ENCODE data around the gene HES7. TPM values are rescaled to one million over a fixed set of nuclear protein-coding genes. Genes with fewer than 3 reads are reported as not detected.
"Not testable (repeated sequence)": the region's sequence is repeated elsewhere in the genome, so short reads cannot be mapped to it uniquely, and the experiment has no call there.

Gene HES7
- total RNA-seq, 1 donor from 2014 or later = under 0.01 TPM

- no peaks in the 10 kb centered on the region for H3K4me1 ChIP-seq (ENCODE audit: control insufficient read depth in 3 of 3, insufficient read depth in 3 of 3, low read length in 3 of 3)
- no peaks in the 10 kb centered on the region for H3K9me3 ChIP-seq (ENCODE audit: control insufficient read depth in 3 of 3, low read length in 3 of 3)
- H3K27me3 ChIP-seq (ENCODE audit: control insufficient read depth in 3 of 3, insufficient read depth in 3 of 3, low read length in 3 of 3) = peaks cover 32 to 58% (median 51%) of the 10 kb centered on the region in 3 donors
- H3K36me3 ChIP-seq (ENCODE audit: control insufficient read depth in 3 of 3, insufficient read depth in 3 of 3, low read length in 3 of 3) = no peaks in the 10 kb centered on the region
- H3K9ac ChIP-seq (ENCODE audit: low read depth in 1 of 3, low read length in 3 of 3) = no peak within 1 kb of the TSS
- H3K27ac ChIP-seq (ENCODE audit: low read depth, low read length) = no peak within 1 kb of the TSS
- no peak within 1 kb of the TSS for H3K4me3 ChIP-seq (ENCODE audit: low read length in 3 of 3)
These were observed 36.6 kb downstream of the HES7 start, which contains the start of gene ALOX12B for GRCh38 chr17:8087075-8087951. Gene ALOX12B, minus strand, starts transcription at chr17:8087716. Its CDS starts 274 bp downstream, at chr17:8087442.

GRCh38 chr17:8084250-8084649 lies 39.7 kb downstream of the HES7 start:
- Histone ChIP-seq H3K9ac (ENCODE audit: low read depth in 1 of 3, low read length in 3 of 3) (no peak overlapping the region), H3K27ac (ENCODE audit: low read depth, low read length) (no peak overlapping the region), H3K4me1 (ENCODE audit: control insufficient read depth in 3 of 3, insufficient read depth in 3 of 3, low read length in 3 of 3) (peaks cover 5 to 13% (median 9%) of the 10 kb centered on the region in 3 donors), H3K36me3 (ENCODE audit: control insufficient read depth in 3 of 3, insufficient read depth in 3 of 3, low read length in 3 of 3) (no peaks in the 10 kb centered on the region), H3K9me3 (ENCODE audit: control insufficient read depth in 3 of 3, low read length in 3 of 3) (no peaks in the 10 kb centered on the region), H3K4me3 (ENCODE audit: low read length in 3 of 3) (no peak overlapping the region), H3K27me3 (ENCODE audit: control insufficient read depth in 3 of 3, insufficient read depth in 3 of 3, low read length in 3 of 3) (peaks cover 19 to 57% (median 50%) of the 10 kb centered on the region in 3 donors)

- Histone ChIP-seq H3K36me3 (ENCODE audit: control insufficient read depth in 3 of 3, insufficient read depth in 3 of 3, low read length in 3 of 3) (no peaks in the 10 kb centered on the region), H3K4me3 (ENCODE audit: low read length in 3 of 3) (no peak overlapping the region), H3K27me3 (ENCODE audit: control insufficient read depth in 3 of 3, insufficient read depth in 3 of 3, low read length in 3 of 3) (peaks cover 32 to 65% (median 58%) of the 10 kb centered on the region in 3 donors), H3K9me3 (ENCODE audit: control insufficient read depth in 3 of 3, low read length in 3 of 3) (no peaks in the 10 kb centered on the region), H3K4me1 (ENCODE audit: control insufficient read depth in 3 of 3, insufficient read depth in 3 of 3, low read length in 3 of 3) (peaks cover 5 to 15% (median 10%) of the 10 kb centered on the region in 3 donors), H3K9ac (ENCODE audit: low read depth in 1 of 3, low read length in 3 of 3) (no peak overlapping the region), H3K27ac (ENCODE audit: low read depth, low read length) (no peak overlapping the region)
These were observed 41.6 kb downstream of the HES7 start for GRCh38 chr17:8082292-8082691.

- H3K27me3 ChIP-seq (ENCODE audit: control insufficient read depth in 3 of 3, insufficient read depth in 3 of 3, low read length in 3 of 3) = peaks cover 36 to 66% (median 62%) of the 10 kb centered on the region in 3 donors
- no peak overlapping the region for H3K4me3 ChIP-seq (ENCODE audit: low read length in 3 of 3)
- no peak overlapping the region for H3K27ac ChIP-seq (ENCODE audit: low read depth, low read length)
- peaks cover 5 to 15% (median 10%) of the 10 kb centered on the region in 3 donors for H3K4me1 ChIP-seq (ENCODE audit: control insufficient read depth in 3 of 3, insufficient read depth in 3 of 3, low read length in 3 of 3)
- H3K36me3 ChIP-seq (ENCODE audit: control insufficient read depth in 3 of 3, insufficient read depth in 3 of 3, low read length in 3 of 3) = no peaks in the 10 kb centered on the region
- H3K9me3 ChIP-seq (ENCODE audit: control insufficient read depth in 3 of 3, low read length in 3 of 3) = no peaks in the 10 kb centered on the region
- H3K9ac ChIP-seq (ENCODE audit: low read depth in 1 of 3, low read length in 3 of 3) = no peak overlapping the region
These were observed 42.0 kb downstream of the HES7 start for GRCh38 chr17:8081876-8082275.

GRCh38 chr17:8080799-8081219 lies 43.1 kb downstream of the HES7 start:
- H3K9ac ChIP-seq (ENCODE audit: low read depth in 1 of 3, low read length in 3 of 3) = no peak overlapping the region
- H3K4me3 ChIP-seq (ENCODE audit: low read length in 3 of 3) = no peak overlapping the region
- no peak overlapping the region for H3K27ac ChIP-seq (ENCODE audit: low read depth, low read length)
- no peaks in the 10 kb centered on the region for H3K9me3 ChIP-seq (ENCODE audit: control insufficient read depth in 3 of 3, low read length in 3 of 3)
- H3K27me3 ChIP-seq (ENCODE audit: control insufficient read depth in 3 of 3, insufficient read depth in 3 of 3, low read length in 3 of 3) = peaks cover 43 to 68% (median 63%) of the 10 kb centered on the region in 3 donors
- no peaks in the 10 kb centered on the region for H3K36me3 ChIP-seq (ENCODE audit: control insufficient read depth in 3 of 3, insufficient read depth in 3 of 3, low read length in 3 of 3)
- H3K4me1 ChIP-seq (ENCODE audit: control insufficient read depth in 3 of 3, insufficient read depth in 3 of 3, low read length in 3 of 3) = peaks cover 5 to 15% (median 10%) of the 10 kb centered on the region in 3 donors

- H3K9ac ChIP-seq (ENCODE audit: low read depth in 1 of 3, low read length in 3 of 3) = peak overlapping the region in 2 of 3 donors; percentile 50 to 51
These were observed 43.6 kb downstream of the HES7 start for GRCh38 chr17:8080208-8080798.

GRCh38 chr17:8079291-8080207 lies 44.4 kb downstream of the HES7 start:
- Histone ChIP-seq H3K36me3 (ENCODE audit: control insufficient read depth in 3 of 3, insufficient read depth in 3 of 3, low read length in 3 of 3) (no peaks in the 10 kb centered on the region), H3K27ac (ENCODE audit: low read depth, low read length) (no peak overlapping the region), H3K9me3 (ENCODE audit: control insufficient read depth in 3 of 3, low read length in 3 of 3) (no peaks in the 10 kb centered on the region), H3K9ac (ENCODE audit: low read depth in 1 of 3, low read length in 3 of 3) (peak overlapping the region; percentile 27 to 68 (median 51)), H3K27me3 (ENCODE audit: control insufficient read depth in 3 of 3, insufficient read depth in 3 of 3, low read length in 3 of 3) (peaks cover 54 to 75% (median 71%) of the 10 kb centered on the region in 3 donors), H3K4me1 (ENCODE audit: control insufficient read depth in 3 of 3, insufficient read depth in 3 of 3, low read length in 3 of 3) (peaks cover 5 to 15% (median 10%) of the 10 kb centered on the region in 3 donors), H3K4me3 (ENCODE audit: low read length in 3 of 3) (peak overlapping the region; percentile 48 to 73 (median 66))

More at GRCh38 chr17:8080208-8080798, 43.6 kb downstream of the HES7 start:
- H3K4me1 ChIP-seq (ENCODE audit: control insufficient read depth in 3 of 3, insufficient read depth in 3 of 3, low read length in 3 of 3) = peaks cover 5 to 15% (median 10%) of the 10 kb centered on the region in 3 donors
- no peak overlapping the region for H3K27ac ChIP-seq (ENCODE audit: low read depth, low read length)
- H3K4me3 ChIP-seq (ENCODE audit: low read length in 3 of 3) = peak overlapping the region; percentile 48 to 73 (median 66)
- H3K27me3 ChIP-seq (ENCODE audit: control insufficient read depth in 3 of 3, insufficient read depth in 3 of 3, low read length in 3 of 3) = peaks cover 48 to 70% (median 66%) of the 10 kb centered on the region in 3 donors
- no peaks in the 10 kb centered on the region for H3K36me3 ChIP-seq (ENCODE audit: control insufficient read depth in 3 of 3, insufficient read depth in 3 of 3, low read length in 3 of 3)
- no peaks in the 10 kb centered on the region for H3K9me3 ChIP-seq (ENCODE audit: control insufficient read depth in 3 of 3, low read length in 3 of 3)

- H3K27me3 ChIP-seq (ENCODE audit: control insufficient read depth in 3 of 3, insufficient read depth in 3 of 3, low read length in 3 of 3) = peaks cover 64 to 83% (median 78%) of the 10 kb centered on the region in 3 donors
These were observed 46.0 kb downstream of the HES7 start for GRCh38 chr17:8077939-8078338.

GRCh38 chr17:8076502-8077266 lies 47.2 kb downstream of the HES7 start:
- Histone ChIP-seq H3K4me3 (ENCODE audit: low read length in 3 of 3) (no peak overlapping the region), H3K9ac (ENCODE audit: low read depth in 1 of 3, low read length in 3 of 3) (no peak overlapping the region), H3K27me3 (ENCODE audit: control insufficient read depth in 3 of 3, insufficient read depth in 3 of 3, low read length in 3 of 3) (peaks cover 69 to 85% (median 80%) of the 10 kb centered on the region in 3 donors), H3K9me3 (ENCODE audit: control insufficient read depth in 3 of 3, low read length in 3 of 3) (no peaks in the 10 kb centered on the region), H3K36me3 (ENCODE audit: control insufficient read depth in 3 of 3, insufficient read depth in 3 of 3, low read length in 3 of 3) (no peaks in the 10 kb centered on the region), H3K4me1 (ENCODE audit: control insufficient read depth in 3 of 3, insufficient read depth in 3 of 3, low read length in 3 of 3) (peaks cover 13 to 33% (median 26%) of the 10 kb centered on the region in 3 donors), H3K27ac (ENCODE audit: low read depth, low read length) (no peak overlapping the region)

More at GRCh38 chr17:8077939-8078338, 46.0 kb downstream of the HES7 start:
- H3K36me3 ChIP-seq (ENCODE audit: control insufficient read depth in 3 of 3, insufficient read depth in 3 of 3, low read length in 3 of 3); H3K9me3 ChIP-seq (ENCODE audit: control insufficient read depth in 3 of 3, low read length in 3 of 3); H3K27ac ChIP-seq (ENCODE audit: low read depth, low read length); H3K4me3 ChIP-seq (ENCODE audit: low read length in 3 of 3); H3K9ac ChIP-seq (ENCODE audit: low read depth in 1 of 3, low read length in 3 of 3): not testable (repeated sequence)
- H3K4me1 ChIP-seq (ENCODE audit: control insufficient read depth in 3 of 3, insufficient read depth in 3 of 3, low read length in 3 of 3) = peaks cover 11 to 25% (median 19%) of the 10 kb centered on the region in 3 donors
